DMS79 (cell line): Measurements from ENCODE around the gene TLCD5.

Experiments
- DNase-seq: peaks from one replicate; lab custom pipeline; 2025; lab: John Stamatoyannopoulos, UW

The TLCD5 gene

GRCh38 chr11:120324932-120325810 is at the start of gene TLCD5:
TSS of gene TLCD5 (plus strand) at chr11:120325299. CDS start at chr11:120327442, 2,143 bp downstream.
- DNase-seq, result peak; percentile 88

- DNase-seq, result no peak
These were observed 45.6 kb upstream of the TLCD5 start for GRCh38 chr11:120279502-120279901.

- no peak for DNase-seq
These were observed 44.5 kb upstream of the TLCD5 start for GRCh38 chr11:120280600-120281051.

- DNase-seq, result no peak
These were observed 43.8 kb upstream of the TLCD5 start for GRCh38 chr11:120281143-120281795.

- DNase-seq, result no peak
These were observed 42.0 kb upstream of the TLCD5 start for GRCh38 chr11:120283124-120283523.

GRCh38 chr11:120284272-120284671 is 40.8 kb upstream of the TLCD5 start:
- no peak for DNase-seq

GRCh38 chr11:120285256-120285655 is 39.8 kb upstream of the TLCD5 start:
- no peak for DNase-seq

GRCh38 chr11:120288021-120288420 is 37.1 kb upstream of the TLCD5 start:
- no peak for DNase-seq

GRCh38 chr11:120289426-120289825 is 35.7 kb upstream of the TLCD5 start:
- DNase-seq, result no peak

GRCh38 chr11:120290956-120291355 is 34.1 kb upstream of the TLCD5 start:
- no peak for DNase-seq

- no peak for DNase-seq
These were observed 31.9 kb upstream of the TLCD5 start for GRCh38 chr11:120293038-120293800.

GRCh38 chr11:120294096-120294495 is 31.0 kb upstream of the TLCD5 start:
- no peak for DNase-seq

GRCh38 chr11:120295099-120295498 is 30.0 kb upstream of the TLCD5 start:
- no peak for DNase-seq

- no peak for DNase-seq
These were observed 28.5 kb upstream of the TLCD5 start for GRCh38 chr11:120296554-120296953.

GRCh38 chr11:120298461-120298860 is 26.6 kb upstream of the TLCD5 start:
- no peak for DNase-seq

- DNase-seq, result peak; percentile 66
These were observed 22.9 kb upstream of the TLCD5 start for GRCh38 chr11:120302001-120302805.

- peak; percentile 23 for DNase-seq
These were observed 22.0 kb upstream of the TLCD5 start for GRCh38 chr11:120303004-120303637.

GRCh38 chr11:120304526-120304925 is 20.6 kb upstream of the TLCD5 start:
- DNase-seq, result no peak

GRCh38 chr11:120305286-120305685 is 19.8 kb upstream of the TLCD5 start:
- no peak for DNase-seq

- no peak for DNase-seq
These were observed 18.4 kb upstream of the TLCD5 start for GRCh38 chr11:120306519-120307242.
